Measurements from ENCODE around the gene MAP6. TPM values are rescaled to one million over a fixed set of nuclear protein-coding genes. Genes with fewer than 3 reads are reported as not detected.

MAP6 gene
- total RNA-seq, 4 donors from 2014 or later, result 0.22 to 0.33 (median 0.25) TPM; not detected in 1

GRCh38 chr11:75583718-75584658, 84.8 kb downstream of the MAP6 start:
- intact Hi-C loops (cut with DNase I; ENCODE audit: low total_unique reads) (no loop called here), in situ Hi-C loops (cut with MboI; ENCODE audit: low sequenced_read_pairs in 4 of 4) (loop anchor here in 2 of 4 donors (5.0 kb wide), 1 partner anchor 37 kb away; no protein-coding TSS in a partner anchor)
- Histone ChIP-seq H3K36me3 (no peaks in the 10 kb centered on the region), H3K9me3 (no peaks in the 10 kb centered on the region), H3K27ac (peak overlapping the region; percentile 78 to 87 (median 84)), H3K4me1 (peaks cover 6 to 13% of the 10 kb centered on the region in 2 donors), H3K4me3 (peak overlapping the region; percentile 60 to 82 (median 75)), H3K27me3 (no peaks in the 10 kb centered on the region)
- DNase-seq (peak in 1 of 2 donors; percentile 55), ATAC-seq (peak; percentile 49 to 68)
- TF ChIP-seq, protein P1, sequence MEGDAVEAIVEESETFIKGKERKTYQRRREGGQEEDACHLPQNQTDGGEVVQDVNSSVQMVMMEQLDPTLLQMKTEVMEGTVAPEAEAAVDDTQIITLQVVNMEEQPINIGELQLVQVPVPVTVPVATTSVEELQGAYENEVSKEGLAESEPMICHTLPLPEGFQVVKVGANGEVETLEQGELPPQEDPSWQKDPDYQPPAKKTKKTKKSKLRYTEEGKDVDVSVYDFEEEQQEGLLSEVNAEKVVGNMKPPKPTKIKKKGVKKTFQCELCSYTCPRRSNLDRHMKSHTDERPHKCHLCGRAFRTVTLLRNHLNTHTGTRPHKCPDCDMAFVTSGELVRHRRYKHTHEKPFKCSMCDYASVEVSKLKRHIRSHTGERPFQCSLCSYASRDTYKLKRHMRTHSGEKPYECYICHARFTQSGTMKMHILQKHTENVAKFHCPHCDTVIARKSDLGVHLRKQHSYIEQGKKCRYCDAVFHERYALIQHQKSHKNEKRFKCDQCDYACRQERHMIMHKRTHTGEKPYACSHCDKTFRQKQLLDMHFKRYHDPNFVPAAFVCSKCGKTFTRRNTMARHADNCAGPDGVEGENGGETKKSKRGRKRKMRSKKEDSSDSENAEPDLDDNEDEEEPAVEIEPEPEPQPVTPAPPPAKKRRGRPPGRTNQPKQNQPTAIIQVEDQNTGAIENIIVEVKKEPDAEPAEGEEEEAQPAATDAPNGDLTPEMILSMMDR (IDR thresholded peaks at IDR 0.05 in 4 of 5, conservative IDR thresholded peaks at IDR 0.05 in 1 of 5), result no peak
- TF ChIP-seq POLR2A (IDR thresholded peaks at IDR 0.05), result peak in 1 of 2 donors; percentile 33

- peak in 1 of 2 donors; percentile 41 for TF ChIP-seq POLR2A (IDR thresholded peaks at IDR 0.05)
- TF ChIP-seq, protein P1 (IDR thresholded peaks at IDR 0.05 in 4 of 5, conservative IDR thresholded peaks at IDR 0.05 in 1 of 5), result peak in 3 of 5 experiments; percentile 16 to 47 (median 31)
- peak overlapping the region; percentile 78 to 87 (median 84) for H3K27ac ChIP-seq
- intact Hi-C loops (cut with DNase I; ENCODE audit: low total_unique reads), result no loop called here
- H3K36me3 ChIP-seq, result no peaks in the 10 kb centered on the region
- H3K4me1 ChIP-seq, result peaks cover 6 to 13% of the 10 kb centered on the region in 2 donors
- no peaks in the 10 kb centered on the region for H3K27me3 ChIP-seq
- no peaks in the 10 kb centered on the region for H3K9me3 ChIP-seq
- ATAC-seq (peak; percentile 56 to 80), DNase-seq (peak in 1 of 2 donors; percentile 37)
- H3K4me3 ChIP-seq, result peak overlapping the region; percentile 60 to 82 (median 75)
- in situ Hi-C loops (cut with MboI; ENCODE audit: low sequenced_read_pairs in 4 of 4), result loop anchor here in 2 of 4 donors (5.0 kb wide), 1 partner anchor 36 kb away; no protein-coding TSS in a partner anchor
These were observed 85.7 kb downstream of the MAP6 start for GRCh38 chr11:75582895-75583717.

DNA sequence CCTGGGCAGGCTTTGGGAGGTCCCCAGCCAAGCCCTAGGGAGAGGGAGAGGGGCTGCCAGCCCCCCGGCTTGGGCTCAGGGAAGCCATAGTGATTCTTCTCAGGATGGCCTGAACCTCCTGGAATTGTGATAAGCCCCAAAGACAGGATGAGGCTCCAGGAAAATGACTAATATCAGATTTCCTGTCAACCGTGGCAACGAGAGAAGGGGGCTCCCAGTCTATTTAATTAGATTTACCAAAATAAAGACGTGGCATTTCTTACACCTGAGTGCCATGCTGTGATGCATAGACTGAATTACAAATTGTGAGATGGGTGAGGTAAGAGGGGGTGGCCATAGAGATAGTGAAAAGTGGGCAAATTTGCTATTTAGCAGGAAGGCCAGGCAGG, 86.3 kb downstream of the MAP6 start:
- peaks cover 6 to 13% of the 10 kb centered on the region in 2 donors for H3K4me1 ChIP-seq
- no peak for TF ChIP-seq POLR2A (IDR thresholded peaks at IDR 0.05)
- TF ChIP-seq, protein P1 (IDR thresholded peaks at IDR 0.05 in 4 of 5, conservative IDR thresholded peaks at IDR 0.05 in 1 of 5), result no peak
- DNase-seq (no peak), ATAC-seq (peak in 1 of 2 donors; percentile 5)
- H3K9me3 ChIP-seq, result no peaks in the 10 kb centered on the region
- intact Hi-C loops (cut with DNase I; ENCODE audit: low total_unique reads) (no loop called here), in situ Hi-C loops (cut with MboI; ENCODE audit: low sequenced_read_pairs in 4 of 4) (loop anchor here in 2 of 4 donors (5.0 kb wide), 1 partner anchor 35 kb away; no protein-coding TSS in a partner anchor)
- H3K36me3 ChIP-seq, result no peaks in the 10 kb centered on the region
- H3K4me3 ChIP-seq, result peak overlapping the region; percentile 60 to 82 (median 75)
- peak overlapping the region; percentile 78 to 87 (median 84) for H3K27ac ChIP-seq
- H3K27me3 ChIP-seq, result no peaks in the 10 kb centered on the region

- H3K4me3 ChIP-seq, result no peak overlapping the region
- in situ Hi-C loops (cut with MboI; ENCODE audit: low sequenced_read_pairs in 4 of 4), result loop anchor here in 2 of 4 donors (5.0 kb wide), 1 partner anchor 33 kb away; no protein-coding TSS in a partner anchor
- intact Hi-C loops (cut with DNase I; ENCODE audit: low total_unique reads), result no loop called here
These were observed 89.0 kb downstream of the MAP6 start for GRCh38 chr11:75579841-75580240.

More at GRCh38 chr11:75579841-75580240, 89.0 kb downstream of the MAP6 start:
- TF ChIP-seq POLR2A (IDR thresholded peaks at IDR 0.05), result no peak
- TF ChIP-seq, protein P1 (IDR thresholded peaks at IDR 0.05 in 4 of 5, conservative IDR thresholded peaks at IDR 0.05 in 1 of 5), result no peak
- Histone ChIP-seq H3K27ac (no peak overlapping the region), H3K36me3 (no peaks in the 10 kb centered on the region), H3K27me3 (no peaks in the 10 kb centered on the region), H3K9me3 (no peaks in the 10 kb centered on the region), H3K4me1 (peaks cover 6 to 13% of the 10 kb centered on the region in 2 donors)
- no peak for DNase-seq
- ATAC-seq, result no peak
